IgD-negative memory B cell (primary cell): Measurements from ENCODE around the gene PKHD1. TPM values are rescaled to one million over a fixed set of nuclear protein-coding genes. Genes with fewer than 3 reads are reported as not detected.

ENCODE experiments used
- H3K27ac Mint-ChIP-seq, 3 donors: one replicate each; pipeline ENCODE4 v1.8.0; 2020 to 2022; ENCODE audit warnings: mild to moderate bottlenecking in 3 of 3, mixed read lengths in 3 of 3, moderate library complexity in 1 of 3
- H3K27me3 Mint-ChIP-seq: one replicate; pipeline ENCODE4 v1.8.0; 2021; ENCODE audit warnings: mixed read lengths
- H3K36me3 Mint-ChIP-seq: one replicate; pipeline ENCODE4 v1.8.0; 2020; ENCODE audit warnings: mild to moderate bottlenecking, mixed read lengths
- H3K4me1 Mint-ChIP-seq, 3 donors: one replicate each; pipeline ENCODE4 v1.8.0; 2020 to 2022; ENCODE audit warnings: mixed read lengths in 3 of 3, mild to moderate bottlenecking in 1 of 3
- H3K4me3 Mint-ChIP-seq, 4 donors: one replicate each; pipeline ENCODE4 v1.8.0; 2020 to 2022; ENCODE audit warnings: mild to moderate bottlenecking in 4 of 4, mixed read lengths in 4 of 4, moderate library complexity in 3 of 4
- H3K9me3 Mint-ChIP-seq, 3 donors: one replicate each; pipeline ENCODE4 v1.8.0; 2020 to 2021; ENCODE audit warnings: mixed read lengths in 3 of 3, mild to moderate bottlenecking in 1 of 3
- polyA plus RNA-seq: library from polyadenylated mRNA; unstranded; fragments of 300-500 nt; fragmentation: Illumina TruSeq; gene quantifications from one replicate; pipeline ENCODE4 v1.2.3, GENCODE V29; 2021

PKHD1 gene
- polyA plus RNA-seq, 1 donor from 2014 or later, result not detected

DNA sequence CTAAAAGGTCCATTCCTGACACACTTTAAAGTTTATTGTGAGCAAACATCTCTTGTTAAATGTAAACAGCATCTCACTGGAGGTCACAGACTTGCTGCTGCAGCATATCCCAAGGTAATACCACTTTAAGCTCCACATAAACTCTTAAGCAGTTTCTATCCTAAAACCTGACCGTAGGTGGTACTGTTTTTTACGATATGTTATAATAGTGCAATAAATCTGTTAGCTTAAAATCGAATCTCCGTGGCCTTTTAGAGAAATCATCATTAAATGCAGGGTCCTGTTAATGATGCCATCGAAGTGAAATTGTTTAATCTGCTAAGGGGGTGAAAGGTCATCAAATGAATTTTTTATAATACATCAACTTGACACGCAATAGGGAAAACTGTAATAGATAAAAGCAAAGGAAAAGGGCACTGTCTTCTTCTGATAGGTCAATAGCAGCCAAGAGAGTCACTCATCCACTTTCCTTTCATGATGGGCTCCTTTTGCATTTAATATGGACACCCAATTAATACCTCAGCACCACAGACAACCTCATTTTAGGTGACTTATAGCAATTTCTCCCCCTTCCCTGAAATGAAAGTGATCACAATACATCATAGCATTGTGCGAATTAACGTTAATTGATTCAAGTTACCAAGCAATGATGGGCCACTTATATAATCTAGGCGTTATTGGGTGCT, 436.1 kb downstream of the PKHD1 start:
- H3K27me3 Mint-ChIP-seq, result no peaks in the 10 kb centered on the region
- no peak overlapping the region for H3K27ac Mint-ChIP-seq
- H3K36me3 Mint-ChIP-seq, result no peaks in the 10 kb centered on the region
- H3K9me3 Mint-ChIP-seq, result no peaks in the 10 kb centered on the region
- H3K4me1 Mint-ChIP-seq, result no peaks in the 10 kb centered on the region
- no peak overlapping the region for H3K4me3 Mint-ChIP-seq

DNA sequence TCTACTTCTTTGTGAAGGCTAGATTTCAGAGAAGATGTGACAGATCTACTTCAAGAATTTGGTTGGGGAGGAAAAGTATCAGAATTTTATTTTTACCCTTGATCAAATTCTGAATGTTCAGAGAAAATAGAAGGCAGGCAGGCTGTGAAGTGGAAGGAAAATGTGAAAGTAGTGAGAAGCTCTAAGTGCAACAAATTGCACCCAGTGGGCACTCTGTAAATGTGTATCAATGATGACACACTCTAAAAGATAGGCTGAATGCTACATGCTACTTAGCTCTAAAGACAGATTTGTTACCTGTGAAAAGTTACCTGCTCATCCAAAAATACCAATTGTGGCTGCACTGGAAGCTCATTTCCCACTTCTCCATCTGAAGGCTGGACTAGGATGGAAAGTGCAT, 438.6 kb downstream of the PKHD1 start:
- Mint-ChIP-seq H3K4me3 (no peak overlapping the region), H3K9me3 (no peaks in the 10 kb centered on the region), H3K27ac (no peak overlapping the region), H3K36me3 (no peaks in the 10 kb centered on the region), H3K4me1 (no peaks in the 10 kb centered on the region), H3K27me3 (no peaks in the 10 kb centered on the region)

DNA sequence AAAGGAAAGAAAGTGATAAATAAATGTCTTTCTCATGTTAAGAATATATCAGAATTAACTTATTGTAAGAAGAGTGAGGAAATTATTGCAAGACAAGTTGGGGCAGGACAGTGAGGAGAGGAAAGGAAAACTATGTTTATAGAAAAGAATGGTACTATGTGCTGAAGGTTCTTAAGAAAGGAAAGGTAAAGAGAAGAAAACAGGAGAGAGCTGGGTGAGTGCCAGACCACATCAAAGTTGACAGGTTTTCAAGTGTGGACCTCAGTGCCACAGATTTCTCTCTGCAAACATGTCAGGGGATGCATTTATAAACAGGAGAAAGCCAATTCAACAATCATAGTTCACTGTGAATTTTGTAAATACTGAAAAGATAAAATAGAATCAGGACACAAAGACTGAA, 439.2 kb downstream of the PKHD1 start:
- Mint-ChIP-seq H3K4me1 (no peaks in the 10 kb centered on the region), H3K27me3 (no peaks in the 10 kb centered on the region), H3K27ac (no peak overlapping the region), H3K9me3 (no peaks in the 10 kb centered on the region), H3K4me3 (no peak overlapping the region), H3K36me3 (no peaks in the 10 kb centered on the region)

DNA sequence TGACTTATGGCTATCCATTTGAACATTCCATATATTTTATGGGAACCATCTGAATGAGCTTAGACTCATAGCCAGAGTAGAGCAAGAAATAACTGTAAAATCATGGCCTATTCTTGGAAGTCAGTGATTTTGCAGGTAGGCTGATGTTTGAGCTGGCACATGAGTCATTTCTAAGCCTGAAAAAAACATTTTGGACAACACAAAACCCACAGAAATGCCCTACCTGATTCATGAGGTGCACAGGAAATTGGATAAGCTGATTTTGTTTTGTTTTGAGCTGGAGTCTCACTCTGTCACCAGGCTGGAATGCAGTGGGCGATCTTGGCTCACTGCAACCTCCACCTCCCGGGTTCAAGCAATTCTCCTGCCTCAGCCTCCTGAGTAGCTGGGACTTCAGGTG, 443.0 kb downstream of the PKHD1 start:
- Mint-ChIP-seq H3K27ac (no peak overlapping the region), H3K4me1 (no peaks in the 10 kb centered on the region), H3K9me3 (peaks cover 4 to 7% (median 5%) of the 10 kb centered on the region in 3 donors), H3K27me3 (no peaks in the 10 kb centered on the region), H3K36me3 (no peaks in the 10 kb centered on the region), H3K4me3 (no peak overlapping the region)

DNA sequence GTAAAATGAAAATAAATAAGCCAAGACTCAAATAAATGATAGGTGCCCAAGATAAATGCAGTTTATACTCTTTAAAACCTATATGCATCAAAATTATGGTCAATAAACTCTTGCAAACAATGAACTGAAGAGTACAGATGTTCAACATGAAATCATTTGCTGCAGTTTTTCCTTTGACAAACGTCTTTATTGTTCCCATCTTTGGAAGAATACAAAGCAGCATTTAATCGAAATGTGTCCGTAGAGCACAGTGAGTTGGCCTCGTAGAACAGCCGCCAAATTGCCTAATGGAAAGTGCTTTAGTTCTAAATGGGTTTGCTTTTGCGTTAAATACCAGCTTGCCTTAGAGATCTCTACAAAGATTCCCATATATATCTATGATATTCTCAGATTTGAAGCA, 447.4 kb downstream of the PKHD1 start:
- H3K4me1 Mint-ChIP-seq, result no peaks in the 10 kb centered on the region
- no peaks in the 10 kb centered on the region for H3K27me3 Mint-ChIP-seq
- H3K27ac Mint-ChIP-seq, result no peak overlapping the region
- peaks cover 4 to 7% (median 6%) of the 10 kb centered on the region in 3 donors for H3K9me3 Mint-ChIP-seq
- no peak overlapping the region for H3K4me3 Mint-ChIP-seq
- H3K36me3 Mint-ChIP-seq, result no peaks in the 10 kb centered on the region

DNA sequence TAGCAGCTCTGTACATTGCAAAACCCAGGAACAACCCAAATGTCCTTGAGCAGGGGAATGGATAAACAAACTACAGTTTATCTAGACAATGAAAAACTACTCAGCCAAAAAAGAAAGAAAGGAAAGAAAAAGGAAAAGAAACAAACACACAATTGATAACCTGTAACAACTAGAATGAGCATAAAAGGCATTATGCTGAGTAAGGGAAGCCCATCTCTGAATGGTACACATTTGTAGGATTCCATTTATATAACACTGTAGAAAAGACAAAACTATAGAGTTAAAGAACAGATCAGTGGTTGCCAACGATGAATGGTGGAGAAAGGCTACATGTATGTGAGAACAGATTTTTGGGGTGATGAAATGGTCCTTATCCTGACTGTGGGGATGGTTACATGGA, 454.0 kb downstream of the PKHD1 start:
- Mint-ChIP-seq H3K27me3 (peaks cover 2% of the 10 kb centered on the region), H3K4me1 (no peaks in the 10 kb centered on the region), H3K4me3 (no peak overlapping the region), H3K36me3 (no peaks in the 10 kb centered on the region), H3K27ac (no peak overlapping the region), H3K9me3 (peaks cover 1 to 3% (median 1%) of the 10 kb centered on the region in 3 donors)

DNA sequence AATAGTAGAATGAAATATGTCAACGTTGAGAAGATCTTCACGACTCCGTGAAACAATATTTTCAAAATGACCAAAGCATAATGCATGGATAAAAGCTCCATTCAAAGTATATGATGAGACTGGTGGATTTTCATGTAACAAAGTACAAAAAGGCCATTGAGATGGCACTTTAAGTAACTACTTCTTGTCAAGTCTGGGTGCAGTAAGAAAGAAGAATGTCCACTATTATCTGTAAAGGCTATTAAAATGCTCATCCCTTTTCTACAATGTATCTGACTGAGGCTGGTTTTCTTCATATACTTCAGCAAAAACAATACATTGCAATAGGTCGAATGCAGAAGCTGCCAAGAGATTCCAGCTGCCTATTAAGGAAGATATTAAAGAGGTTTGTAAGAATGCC, 457.4 kb downstream of the PKHD1 start:
- H3K4me3 Mint-ChIP-seq, result no peak overlapping the region
- no peak overlapping the region for H3K27ac Mint-ChIP-seq
- peaks cover 0 to 3% (median 1%) of the 10 kb centered on the region in 3 donors for H3K9me3 Mint-ChIP-seq
- H3K27me3 Mint-ChIP-seq, result peaks cover 2% of the 10 kb centered on the region
- H3K36me3 Mint-ChIP-seq, result no peaks in the 10 kb centered on the region
- H3K4me1 Mint-ChIP-seq, result no peaks in the 10 kb centered on the region

DNA sequence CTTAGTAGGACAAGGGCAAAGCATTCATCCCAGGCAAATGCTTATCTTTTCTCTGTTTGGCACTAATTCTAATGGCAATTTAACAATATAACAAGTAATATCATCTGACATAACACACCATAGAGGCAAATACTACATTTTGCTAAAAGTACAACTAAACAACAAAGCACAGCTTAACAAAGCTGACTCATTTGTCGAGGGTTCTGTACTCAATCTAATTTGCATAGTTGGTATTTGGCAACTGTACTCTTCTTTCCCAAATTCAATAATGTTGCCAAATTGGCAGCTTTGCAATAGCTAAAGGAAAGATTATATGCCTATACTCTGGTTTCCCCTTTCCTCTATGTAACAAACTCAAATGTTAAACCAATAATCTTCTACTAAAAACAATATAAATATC, 461.0 kb downstream of the PKHD1 start:
- Mint-ChIP-seq H3K9me3 (peaks cover 0 to 3% (median 2%) of the 10 kb centered on the region in 3 donors), H3K27ac (no peak overlapping the region), H3K27me3 (peaks cover 2% of the 10 kb centered on the region), H3K4me1 (no peaks in the 10 kb centered on the region), H3K36me3 (no peaks in the 10 kb centered on the region), H3K4me3 (no peak overlapping the region)

DNA sequence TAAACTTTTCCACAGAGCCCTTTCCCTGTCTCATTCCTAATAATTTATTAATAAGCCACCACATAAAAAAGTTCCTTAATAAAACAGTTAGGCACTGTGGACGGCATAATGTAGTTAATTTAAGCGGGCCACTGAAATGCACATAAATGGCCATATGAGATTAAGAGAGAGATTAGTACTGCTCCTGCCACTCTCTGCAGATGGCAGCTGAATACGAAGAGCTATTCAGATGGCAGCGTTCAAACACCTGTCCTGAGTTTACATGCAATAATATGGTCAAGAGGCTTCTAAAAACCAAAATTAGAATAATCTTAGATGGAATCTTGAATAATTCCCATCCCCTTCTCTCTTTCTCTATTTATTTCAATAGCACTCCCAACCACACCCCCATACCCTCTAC, 461.8 kb downstream of the PKHD1 start:
- Mint-ChIP-seq H3K27me3 (peaks cover 2% of the 10 kb centered on the region), H3K36me3 (no peaks in the 10 kb centered on the region), H3K27ac (no peak overlapping the region), H3K4me3 (no peak overlapping the region), H3K4me1 (no peaks in the 10 kb centered on the region), H3K9me3 (peaks cover 0 to 3% (median 2%) of the 10 kb centered on the region in 3 donors)

DNA sequence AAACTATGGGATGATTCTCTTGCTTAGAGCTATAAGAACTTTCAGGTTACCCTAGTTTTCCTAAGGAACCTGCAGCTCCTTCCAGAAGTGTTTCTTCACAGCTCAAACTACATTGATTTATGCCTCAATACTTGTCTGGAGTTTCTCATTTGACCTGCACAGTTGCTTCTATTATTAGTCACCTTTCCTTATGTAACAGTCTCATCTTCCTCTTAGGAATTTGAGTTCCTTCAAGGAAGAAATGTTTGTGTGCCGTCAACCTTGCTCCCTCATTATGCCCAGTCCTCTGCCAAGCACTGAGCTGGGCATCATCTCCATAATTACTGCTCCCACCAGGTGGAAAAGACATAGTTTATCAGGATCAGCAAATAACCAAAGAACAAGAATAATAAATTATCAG, 466.4 kb downstream of the PKHD1 start:
- H3K27ac Mint-ChIP-seq, result no peak overlapping the region
- no peaks in the 10 kb centered on the region for H3K4me1 Mint-ChIP-seq
- no peak overlapping the region for H3K4me3 Mint-ChIP-seq
- no peaks in the 10 kb centered on the region for H3K27me3 Mint-ChIP-seq
- peaks cover 2% of the 10 kb centered on the region for H3K36me3 Mint-ChIP-seq
- H3K9me3 Mint-ChIP-seq, result peaks cover 0 to 2% (median 0%) of the 10 kb centered on the region in 3 donors

DNA sequence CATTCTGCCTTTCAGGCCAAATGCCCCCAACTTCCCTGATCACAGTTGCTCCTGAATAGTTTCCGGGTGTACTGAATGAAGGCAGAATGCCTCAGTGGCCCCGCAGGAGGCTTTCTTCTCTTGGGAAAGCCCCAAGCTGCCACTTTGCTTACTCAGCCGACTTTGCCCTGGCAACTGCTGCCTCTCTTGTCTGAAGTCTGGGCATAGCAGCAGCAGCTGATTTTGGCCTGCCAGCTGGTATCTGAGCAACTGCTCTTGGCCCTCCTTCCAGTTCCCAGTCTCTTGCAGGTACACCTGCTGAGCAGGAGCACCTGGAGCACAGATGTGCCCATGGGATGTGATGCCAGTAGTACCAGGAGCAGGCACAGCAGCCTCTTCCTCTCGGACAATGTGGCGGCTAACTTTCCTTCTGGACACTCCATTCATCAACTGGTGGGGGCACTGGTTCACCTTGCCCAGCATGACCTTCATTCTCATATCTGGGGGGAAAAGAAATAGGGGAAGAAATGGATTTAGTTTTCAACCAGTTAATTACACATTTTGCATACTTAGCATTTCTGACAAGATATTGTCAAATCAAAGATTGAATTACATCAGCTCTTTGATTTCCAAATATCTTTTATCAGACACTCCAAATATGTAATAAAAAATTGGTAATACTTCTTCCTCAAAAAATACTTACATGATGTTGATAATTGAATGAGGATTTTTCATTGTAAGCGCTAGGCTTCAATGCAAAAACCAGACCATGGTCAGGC, 468.2 kb downstream of the PKHD1 start:
- H3K27me3 Mint-ChIP-seq, result no peaks in the 10 kb centered on the region
- H3K4me3 Mint-ChIP-seq, result no peak overlapping the region
- H3K27ac Mint-ChIP-seq, result no peak overlapping the region
- no peaks in the 10 kb centered on the region for H3K4me1 Mint-ChIP-seq
- peaks cover 0 to 2% (median 0%) of the 10 kb centered on the region in 3 donors for H3K9me3 Mint-ChIP-seq
- peaks cover 2% of the 10 kb centered on the region for H3K36me3 Mint-ChIP-seq

DNA sequence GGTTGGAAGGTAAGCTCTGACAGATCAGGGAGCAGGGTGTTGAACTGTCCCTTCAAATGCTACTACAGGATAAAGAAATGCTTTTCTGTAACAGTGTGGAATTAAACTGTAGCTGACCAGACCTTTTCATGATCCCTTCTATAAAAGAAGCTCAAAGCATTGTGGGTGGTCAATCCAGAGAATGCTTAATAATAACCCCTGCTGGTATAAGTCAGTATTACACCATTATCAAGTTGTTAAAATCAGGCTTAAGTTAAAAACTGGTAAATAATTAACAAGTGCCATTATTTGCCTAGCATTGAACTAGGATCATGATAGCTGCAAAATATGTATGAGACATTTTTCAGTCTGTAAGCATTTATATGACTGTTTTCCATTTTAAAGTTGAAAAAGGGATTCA, 468.9 kb downstream of the PKHD1 start:
- Mint-ChIP-seq H3K36me3 (peaks cover 2% of the 10 kb centered on the region), H3K27me3 (no peaks in the 10 kb centered on the region), H3K4me1 (no peaks in the 10 kb centered on the region), H3K9me3 (peaks cover 0 to 2% (median 0%) of the 10 kb centered on the region in 3 donors), H3K4me3 (no peak overlapping the region), H3K27ac (no peak overlapping the region)

DNA sequence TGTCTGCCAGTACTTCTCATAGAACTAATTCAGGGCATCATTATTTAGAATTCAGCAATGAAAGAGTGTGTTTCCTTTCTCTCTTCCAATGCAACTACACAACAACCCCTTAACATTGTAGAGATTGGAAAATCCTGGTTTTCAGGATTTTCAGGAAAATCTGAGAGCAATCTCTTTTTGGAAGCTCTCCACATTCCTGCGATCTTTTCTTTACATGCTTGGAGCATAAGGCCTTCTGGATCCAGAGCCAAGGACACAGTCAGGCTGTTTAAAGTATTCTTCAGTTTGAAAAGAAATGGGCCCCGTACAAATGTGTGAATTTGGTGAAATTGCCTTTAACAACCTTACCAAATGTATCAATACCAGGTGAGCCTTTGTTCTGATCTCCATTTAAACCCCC, 469.7 kb downstream of the PKHD1 start:
- H3K4me1 Mint-ChIP-seq, result no peaks in the 10 kb centered on the region
- H3K27me3 Mint-ChIP-seq, result no peaks in the 10 kb centered on the region
- peaks cover 0 to 2% (median 0%) of the 10 kb centered on the region in 3 donors for H3K9me3 Mint-ChIP-seq
- H3K4me3 Mint-ChIP-seq, result no peak overlapping the region
- H3K27ac Mint-ChIP-seq, result no peak overlapping the region
- peaks cover 2% of the 10 kb centered on the region for H3K36me3 Mint-ChIP-seq

DNA sequence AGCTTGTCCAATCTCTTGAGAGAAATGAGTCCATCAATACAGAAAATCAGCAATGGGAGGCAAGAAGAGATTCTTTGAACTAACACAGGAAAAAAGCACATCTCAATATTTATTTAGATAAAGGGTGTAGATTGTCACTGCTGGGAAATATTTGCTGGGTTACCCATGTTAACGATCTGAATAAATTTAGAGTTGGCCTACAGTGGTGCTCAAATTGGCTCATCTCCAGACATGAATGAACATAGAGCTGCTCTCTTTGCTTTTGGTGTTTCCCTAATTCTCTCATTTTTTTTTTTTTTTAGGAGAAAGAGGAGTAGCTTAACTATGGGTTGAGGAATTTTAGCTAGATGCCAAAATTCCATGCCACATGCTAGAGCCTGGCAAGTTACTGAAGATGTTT, 471.2 kb downstream of the PKHD1 start:
- no peaks in the 10 kb centered on the region for H3K9me3 Mint-ChIP-seq
- no peak overlapping the region for H3K4me3 Mint-ChIP-seq
- H3K27ac Mint-ChIP-seq, result no peak overlapping the region
- peaks cover 2% of the 10 kb centered on the region for H3K36me3 Mint-ChIP-seq
- H3K4me1 Mint-ChIP-seq, result no peaks in the 10 kb centered on the region
- no peaks in the 10 kb centered on the region for H3K27me3 Mint-ChIP-seq

DNA sequence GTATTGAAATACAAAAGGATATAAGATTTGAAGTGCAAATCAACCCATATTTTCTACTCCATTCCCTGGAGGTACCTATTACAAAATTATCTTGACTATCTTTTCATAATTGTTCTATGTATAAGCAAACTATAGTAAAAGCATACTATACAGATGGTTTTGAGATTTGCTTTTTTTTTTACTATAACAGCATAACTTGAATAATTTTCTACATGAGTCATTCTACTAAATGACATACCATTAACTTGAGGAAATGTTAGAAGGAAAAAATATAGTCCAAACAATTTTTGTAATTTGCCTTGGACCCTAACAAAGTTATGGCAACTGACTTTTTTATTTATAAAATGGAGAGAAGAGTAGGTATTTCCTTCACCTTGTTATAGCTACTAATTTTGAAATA, 472.7 kb downstream of the PKHD1 start:
- Mint-ChIP-seq H3K4me1 (no peaks in the 10 kb centered on the region), H3K36me3 (peaks cover 2% of the 10 kb centered on the region), H3K27me3 (no peaks in the 10 kb centered on the region), H3K9me3 (no peaks in the 10 kb centered on the region), H3K27ac (no peak overlapping the region), H3K4me3 (no peak overlapping the region)

DNA sequence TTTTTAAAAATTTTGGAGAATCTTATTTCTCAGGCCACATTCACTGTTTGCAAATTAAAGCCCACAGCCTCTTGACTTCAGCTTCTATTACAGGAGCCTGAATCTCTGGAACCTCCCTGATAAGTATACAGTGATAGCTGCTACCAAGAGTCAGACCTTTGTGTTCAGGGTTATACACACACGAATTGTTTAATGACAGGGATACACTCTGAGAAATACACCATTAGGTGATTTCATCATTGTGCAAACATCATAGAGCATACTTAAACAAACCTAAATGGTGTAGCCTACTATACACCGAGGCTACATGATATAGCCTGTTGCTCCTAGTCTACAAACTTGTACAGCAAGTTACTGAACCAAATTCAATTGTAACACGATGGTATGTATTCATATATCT, 473.9 kb downstream of the PKHD1 start:
- no peaks in the 10 kb centered on the region for H3K27me3 Mint-ChIP-seq
- H3K27ac Mint-ChIP-seq, result no peak overlapping the region
- H3K9me3 Mint-ChIP-seq, result no peaks in the 10 kb centered on the region
- peaks cover 2% of the 10 kb centered on the region for H3K36me3 Mint-ChIP-seq
- no peaks in the 10 kb centered on the region for H3K4me1 Mint-ChIP-seq
- no peak overlapping the region for H3K4me3 Mint-ChIP-seq
